ENCODE data around the gene RABL6. TPM values are rescaled to one million over a fixed set of nuclear protein-coding genes. Genes with fewer than 3 reads are reported as not detected.

The RABL6 gene
- total RNA-seq, 4 donors from 2014 or later = 54.2 to 70.7 (median 61.0) TPM

DNA sequence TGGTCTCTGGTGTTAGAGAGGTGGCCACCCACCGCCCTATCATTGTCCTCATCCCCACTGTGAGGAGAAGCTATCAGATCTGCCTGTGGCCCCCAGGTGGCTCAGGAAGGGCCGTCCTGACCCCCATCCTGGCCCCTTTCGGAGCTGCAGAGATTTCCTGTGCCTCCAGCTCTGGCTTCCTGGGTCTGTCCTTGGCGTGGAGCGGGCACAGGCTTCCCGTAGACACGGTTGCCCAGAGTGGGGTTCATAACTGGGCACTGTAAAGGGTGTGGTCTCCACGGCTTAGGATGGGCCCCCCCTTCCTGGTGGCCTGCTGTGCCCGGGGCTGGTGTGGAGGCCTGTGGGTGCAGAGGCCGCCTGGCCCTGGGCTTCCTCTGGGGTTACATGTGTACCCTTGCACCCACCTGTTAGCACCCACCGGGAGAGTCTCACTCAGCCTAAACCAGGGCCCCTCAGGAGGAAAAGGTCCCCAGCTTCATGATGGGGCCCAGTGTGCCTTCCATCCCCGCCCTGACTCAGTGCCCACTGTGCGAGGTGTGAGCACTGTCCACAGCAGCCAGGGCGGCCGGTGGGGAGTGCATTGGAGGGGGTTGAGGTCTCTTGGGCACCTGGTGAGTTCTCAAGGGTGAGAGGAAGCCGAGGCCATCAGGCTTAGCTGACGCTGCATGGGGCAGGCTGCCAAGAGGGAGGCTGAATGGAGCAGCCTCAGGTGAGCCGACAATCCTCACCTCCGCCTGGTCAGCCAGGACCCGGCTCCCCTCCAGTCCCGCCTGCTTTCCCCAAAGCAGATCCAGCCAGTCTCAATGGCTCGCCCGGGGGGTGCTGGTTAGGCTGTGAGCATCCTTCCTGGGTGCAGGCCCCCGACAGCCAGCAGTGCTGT, 19.2 kb downstream of the RABL6 start:
- H3K4me1 ChIP-seq = no peaks in the 10 kb centered on the region

DNA sequence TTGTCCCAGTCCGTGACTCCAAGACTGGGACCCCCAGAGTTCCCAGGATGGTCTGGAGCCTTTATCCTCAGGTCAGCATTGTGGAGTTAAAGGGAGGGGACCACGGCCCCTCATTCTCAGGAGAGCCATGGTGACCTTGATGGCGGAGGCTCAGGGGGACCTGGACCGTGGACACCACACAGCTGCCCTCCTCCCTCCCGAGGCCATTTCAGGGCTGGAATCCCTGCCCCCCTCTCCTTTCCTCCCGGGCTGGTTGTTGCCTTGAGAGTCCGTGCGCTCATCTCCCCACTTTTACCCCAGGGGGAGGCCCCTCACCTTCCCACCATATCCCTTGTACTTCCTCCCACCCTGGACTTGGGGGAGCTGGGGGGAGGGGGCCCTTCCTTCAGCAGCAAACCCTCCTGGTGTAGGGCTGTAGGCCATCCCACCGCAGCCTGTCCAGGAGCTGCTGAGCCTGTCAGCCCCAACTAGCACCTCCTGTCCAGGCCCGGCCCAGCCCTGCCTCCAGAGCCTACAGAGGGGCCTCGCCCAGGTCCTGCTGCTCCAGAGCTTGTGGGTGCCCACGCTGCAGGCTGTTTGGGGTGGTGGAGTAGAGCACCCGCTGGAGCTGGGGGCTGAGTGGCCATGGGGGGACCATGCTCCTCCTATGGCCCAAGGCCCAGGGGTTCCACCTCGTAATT, 20.2 kb downstream of the RABL6 start:
- no peak overlapping the region for H3K27ac ChIP-seq
- H3K36me3 ChIP-seq = peaks cover 97% of the 10 kb centered on the region
- TF ChIP-seq, protein P1, sequence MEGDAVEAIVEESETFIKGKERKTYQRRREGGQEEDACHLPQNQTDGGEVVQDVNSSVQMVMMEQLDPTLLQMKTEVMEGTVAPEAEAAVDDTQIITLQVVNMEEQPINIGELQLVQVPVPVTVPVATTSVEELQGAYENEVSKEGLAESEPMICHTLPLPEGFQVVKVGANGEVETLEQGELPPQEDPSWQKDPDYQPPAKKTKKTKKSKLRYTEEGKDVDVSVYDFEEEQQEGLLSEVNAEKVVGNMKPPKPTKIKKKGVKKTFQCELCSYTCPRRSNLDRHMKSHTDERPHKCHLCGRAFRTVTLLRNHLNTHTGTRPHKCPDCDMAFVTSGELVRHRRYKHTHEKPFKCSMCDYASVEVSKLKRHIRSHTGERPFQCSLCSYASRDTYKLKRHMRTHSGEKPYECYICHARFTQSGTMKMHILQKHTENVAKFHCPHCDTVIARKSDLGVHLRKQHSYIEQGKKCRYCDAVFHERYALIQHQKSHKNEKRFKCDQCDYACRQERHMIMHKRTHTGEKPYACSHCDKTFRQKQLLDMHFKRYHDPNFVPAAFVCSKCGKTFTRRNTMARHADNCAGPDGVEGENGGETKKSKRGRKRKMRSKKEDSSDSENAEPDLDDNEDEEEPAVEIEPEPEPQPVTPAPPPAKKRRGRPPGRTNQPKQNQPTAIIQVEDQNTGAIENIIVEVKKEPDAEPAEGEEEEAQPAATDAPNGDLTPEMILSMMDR (IDR thresholded peaks at IDR 0.05) = no peak
- no peak for TF ChIP-seq EP300 (IDR thresholded peaks at IDR 0.05)
- TF ChIP-seq POLR2A (IDR thresholded peaks at IDR 0.05) = no peak
- TF ChIP-seq POLR2AphosphoS5 (IDR thresholded peaks at IDR 0.05) = no peak
- H3K4me1 ChIP-seq = no peaks in the 10 kb centered on the region
- H3K4me3 ChIP-seq = no peak overlapping the region
- H3K9me3 ChIP-seq = no peaks in the 10 kb centered on the region
- DNase-seq (ENCODE audit: low spot score in 2 of 2) = no peak
- WGBS = 91% methylated on average over 12 of the region's 14 CpGs
- no peaks in the 10 kb centered on the region for H3K27me3 ChIP-seq

More for the DNA sequence above, 19.2 kb downstream of the RABL6 start:
- no peak overlapping the region for H3K4me3 ChIP-seq
- H3K9me3 ChIP-seq = no peaks in the 10 kb centered on the region
- H3K27ac ChIP-seq = no peak overlapping the region
- WGBS = 100% methylated on average over 1 of the region's 24 CpGs
- no peak for TF ChIP-seq EP300 (IDR thresholded peaks at IDR 0.05)
- TF ChIP-seq POLR2A (IDR thresholded peaks at IDR 0.05) = no peak
- no peak for TF ChIP-seq POLR2AphosphoS5 (IDR thresholded peaks at IDR 0.05)
- TF ChIP-seq, protein P1 (IDR thresholded peaks at IDR 0.05) = no peak
- DNase-seq (ENCODE audit: low spot score in 2 of 2) = no peak
- no peaks in the 10 kb centered on the region for H3K27me3 ChIP-seq
- peaks cover 88% of the 10 kb centered on the region for H3K36me3 ChIP-seq

DNA sequence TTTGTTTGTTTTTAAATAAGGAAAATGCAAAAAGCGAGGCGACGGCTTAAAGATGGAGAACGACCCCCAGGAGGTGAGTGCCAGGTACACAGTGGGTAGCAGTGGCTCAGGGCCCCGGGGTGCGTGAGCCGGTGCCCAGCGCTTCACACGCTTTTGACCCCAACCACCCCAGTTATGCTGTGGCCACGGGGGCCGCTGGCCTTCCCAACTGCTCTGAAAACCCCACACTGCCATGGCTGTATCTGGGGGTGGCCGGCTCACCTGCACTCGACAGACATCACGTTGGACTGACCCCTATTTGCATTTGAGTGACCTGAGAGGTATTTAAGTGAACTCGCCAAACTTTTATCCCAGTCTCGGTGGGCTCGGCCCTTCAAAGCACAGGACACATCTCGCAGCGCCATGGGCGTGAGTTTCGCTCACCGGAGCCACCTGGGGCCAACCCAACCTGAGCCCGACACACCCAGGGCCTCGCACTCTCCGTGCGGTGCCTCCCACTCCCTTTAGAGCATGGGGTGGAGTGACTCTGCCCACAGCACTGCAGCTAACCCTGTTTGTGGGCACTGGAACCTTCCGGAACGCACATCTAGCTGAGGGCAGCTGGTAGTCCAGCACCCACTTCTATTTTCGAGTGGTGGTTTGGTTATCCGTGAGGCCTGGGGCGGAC, 20.9 kb downstream of the RABL6 start:
- TF ChIP-seq EP300 (IDR thresholded peaks at IDR 0.05) = no peak
- Histone ChIP-seq H3K27ac (no peak overlapping the region), H3K4me1 (no peaks in the 10 kb centered on the region), H3K4me3 (no peak overlapping the region), H3K27me3 (no peaks in the 10 kb centered on the region), H3K36me3 (peaks cover 98% of the 10 kb centered on the region), H3K9me3 (no peaks in the 10 kb centered on the region)
- WGBS = 94% methylated on average over 28 of the region's 31 CpGs
- no peak for DNase-seq (ENCODE audit: low spot score in 2 of 2)

DNA sequence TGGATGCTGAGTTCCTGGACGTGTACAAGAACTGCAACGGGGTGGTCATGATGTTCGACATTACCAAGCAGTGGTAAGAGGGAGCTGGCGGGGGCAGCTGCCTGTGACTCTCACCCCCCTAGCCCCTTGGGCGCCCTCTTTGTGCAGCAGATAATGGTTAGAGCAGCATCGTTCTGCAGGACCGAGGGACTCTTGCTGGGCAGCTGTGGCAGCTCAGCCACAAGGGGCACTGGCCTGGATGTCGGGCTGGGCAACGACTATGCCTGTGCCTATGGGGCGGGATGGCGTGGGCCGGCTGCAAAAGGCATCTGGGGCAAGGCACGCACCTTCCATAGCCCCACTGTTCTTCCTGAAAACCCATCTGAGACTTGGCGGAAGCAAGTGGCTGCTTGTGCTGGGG, 21.7 kb downstream of the RABL6 start:
- Histone ChIP-seq H3K27me3 (no peaks in the 10 kb centered on the region), H3K36me3 (peaks cover 92% of the 10 kb centered on the region), H3K27ac (no peak overlapping the region), H3K9me3 (no peaks in the 10 kb centered on the region), H3K4me3 (no peak overlapping the region), H3K4me1 (no peaks in the 10 kb centered on the region)
- WGBS = 97% methylated on average over 12 of the region's 14 CpGs
- TF ChIP-seq, protein P1 (IDR thresholded peaks at IDR 0.05) = no peak
- no peak for TF ChIP-seq POLR2A (IDR thresholded peaks at IDR 0.05)
- no peak for TF ChIP-seq POLR2AphosphoS5 (IDR thresholded peaks at IDR 0.05)
- TF ChIP-seq EP300 (IDR thresholded peaks at IDR 0.05) = no peak
- no peak for DNase-seq (ENCODE audit: low spot score in 2 of 2)

- TF ChIP-seq EP300 (IDR thresholded peaks at IDR 0.05) (no peak), POLR2A (IDR thresholded peaks at IDR 0.05) (no peak), POLR2AphosphoS5 (IDR thresholded peaks at IDR 0.05) (no peak)
- TF ChIP-seq, protein P1 (IDR thresholded peaks at IDR 0.05) = no peak
- no peak overlapping the region for H3K27ac ChIP-seq
- no peak overlapping the region for H3K4me3 ChIP-seq
- H3K9me3 ChIP-seq = no peaks in the 10 kb centered on the region
- no peaks in the 10 kb centered on the region for H3K27me3 ChIP-seq
- WGBS = 98% methylated on average over 9 of the region's 41 CpGs
- no peak for DNase-seq (ENCODE audit: low spot score in 2 of 2)
- peaks cover 84% of the 10 kb centered on the region for H3K36me3 ChIP-seq
- H3K4me1 ChIP-seq = no peaks in the 10 kb centered on the region
Observed at GRCh38 chr9:136829981-136830885, 22.5 kb downstream of the RABL6 start.

Measured in suprapubic skin (tissue), 4 donors.